ENCODE results near the gene ANTXR1.

- TF ChIP-seq ZNF70 (CRISPR knock-in tag; IDR thresholded peaks at IDR 0.05) (no peak), ARNTL (CRISPR knock-in tag; IDR thresholded peaks at IDR 0.05; ENCODE audit: borderline replicate concordance, low read depth) (no peak), PATZ1 (CRISPR knock-in tag; IDR thresholded peaks at IDR 0.05; ENCODE audit: borderline replicate concordance) (no peak), ISL1 (CRISPR knock-in tag; IDR thresholded peaks at IDR 0.05) (no peak), ESRRG (CRISPR knock-in tag; IDR thresholded peaks at IDR 0.05) (no peak), CREB5 (CRISPR knock-in tag; IDR thresholded peaks at IDR 0.05; ENCODE audit: low read depth) (no peak), GLIS3 (CRISPR knock-in tag; IDR thresholded peaks at IDR 0.05) (no peak), CSRNP3 (CRISPR knock-in tag; IDR thresholded peaks at IDR 0.05) (no peak), OSR1 (CRISPR knock-in tag; IDR thresholded peaks at IDR 0.05) (no peak), RARB (CRISPR knock-in tag; IDR thresholded peaks at IDR 0.05) (no peak)
- TF ChIP-seq, protein P1, sequence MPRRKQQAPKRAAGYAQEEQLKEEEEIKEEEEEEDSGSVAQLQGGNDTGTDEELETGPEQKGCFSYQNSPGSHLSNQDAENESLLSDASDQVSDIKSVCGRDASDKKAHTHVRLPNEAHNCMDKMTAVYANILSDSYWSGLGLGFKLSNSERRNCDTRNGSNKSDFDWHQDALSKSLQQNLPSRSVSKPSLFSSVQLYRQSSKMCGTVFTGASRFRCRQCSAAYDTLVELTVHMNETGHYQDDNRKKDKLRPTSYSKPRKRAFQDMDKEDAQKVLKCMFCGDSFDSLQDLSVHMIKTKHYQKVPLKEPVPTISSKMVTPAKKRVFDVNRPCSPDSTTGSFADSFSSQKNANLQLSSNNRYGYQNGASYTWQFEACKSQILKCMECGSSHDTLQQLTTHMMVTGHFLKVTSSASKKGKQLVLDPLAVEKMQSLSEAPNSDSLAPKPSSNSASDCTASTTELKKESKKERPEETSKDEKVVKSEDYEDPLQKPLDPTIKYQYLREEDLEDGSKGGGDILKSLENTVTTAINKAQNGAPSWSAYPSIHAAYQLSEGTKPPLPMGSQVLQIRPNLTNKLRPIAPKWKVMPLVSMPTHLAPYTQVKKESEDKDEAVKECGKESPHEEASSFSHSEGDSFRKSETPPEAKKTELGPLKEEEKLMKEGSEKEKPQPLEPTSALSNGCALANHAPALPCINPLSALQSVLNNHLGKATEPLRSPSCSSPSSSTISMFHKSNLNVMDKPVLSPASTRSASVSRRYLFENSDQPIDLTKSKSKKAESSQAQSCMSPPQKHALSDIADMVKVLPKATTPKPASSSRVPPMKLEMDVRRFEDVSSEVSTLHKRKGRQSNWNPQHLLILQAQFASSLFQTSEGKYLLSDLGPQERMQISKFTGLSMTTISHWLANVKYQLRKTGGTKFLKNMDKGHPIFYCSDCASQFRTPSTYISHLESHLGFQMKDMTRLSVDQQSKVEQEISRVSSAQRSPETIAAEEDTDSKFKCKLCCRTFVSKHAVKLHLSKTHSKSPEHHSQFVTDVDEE (CRISPR knock-in tag; IDR thresholded peaks at IDR 0.05) = no peak
These were observed 103.5 kb downstream of the ANTXR1 start for GRCh38 chr2:69116438-69116837.
